SIG-M5 treated with dmso at 0.1 percent for 504 hours (cell line): Measurements from ENCODE around the gene KCNC1.

Experiments used
- DNase-seq: peaks from one replicate; lab custom pipeline; 2025; ENCODE audit not compliant: unreplicated experiment; lab: John Stamatoyannopoulos, UW

Gene KCNC1

DNA sequence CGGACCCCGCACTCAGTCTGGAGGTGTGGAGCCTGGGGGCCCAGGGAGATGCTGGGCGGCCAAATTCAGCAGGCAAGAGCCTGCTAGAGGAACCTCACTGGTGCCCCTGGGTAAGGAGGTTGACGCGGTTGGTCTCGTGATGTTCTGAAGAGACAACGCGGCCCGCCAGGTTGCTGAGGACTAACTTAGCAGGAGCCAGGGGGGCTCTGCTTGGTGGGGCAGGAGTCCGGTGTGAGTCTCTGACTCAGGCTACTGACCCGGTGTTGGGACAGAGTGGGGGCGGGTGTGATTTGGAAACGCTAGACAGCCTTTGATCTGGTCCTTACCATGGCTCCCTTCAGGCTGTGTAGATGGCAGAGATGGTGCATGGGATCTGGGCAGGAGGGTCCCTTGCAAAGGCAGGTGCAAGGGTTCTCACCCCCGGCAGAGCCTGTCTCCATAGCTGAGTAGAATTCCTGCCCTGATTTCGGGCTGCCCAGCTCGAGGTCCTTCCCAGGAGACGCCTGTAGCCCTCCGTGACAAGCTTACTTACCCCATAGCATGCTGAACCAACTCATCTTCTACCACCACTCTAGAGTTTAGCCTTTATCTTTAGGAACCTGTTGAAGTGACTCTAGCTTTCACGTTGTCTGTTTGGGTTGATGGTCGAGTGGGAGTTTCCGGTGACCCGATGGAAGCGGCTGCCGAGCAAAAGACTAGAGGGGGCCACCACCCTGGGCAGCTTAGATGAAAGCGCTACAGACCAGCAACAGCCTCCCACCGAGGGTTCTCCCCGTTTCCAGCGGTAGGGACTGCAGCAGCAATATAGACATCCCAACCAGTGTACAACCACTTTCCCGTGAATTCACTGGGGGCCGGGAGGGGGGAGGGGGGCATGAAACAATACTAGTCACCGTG is 38.4 kb downstream of the KCNC1 start:
- DNase-seq, result no peak

DNA sequence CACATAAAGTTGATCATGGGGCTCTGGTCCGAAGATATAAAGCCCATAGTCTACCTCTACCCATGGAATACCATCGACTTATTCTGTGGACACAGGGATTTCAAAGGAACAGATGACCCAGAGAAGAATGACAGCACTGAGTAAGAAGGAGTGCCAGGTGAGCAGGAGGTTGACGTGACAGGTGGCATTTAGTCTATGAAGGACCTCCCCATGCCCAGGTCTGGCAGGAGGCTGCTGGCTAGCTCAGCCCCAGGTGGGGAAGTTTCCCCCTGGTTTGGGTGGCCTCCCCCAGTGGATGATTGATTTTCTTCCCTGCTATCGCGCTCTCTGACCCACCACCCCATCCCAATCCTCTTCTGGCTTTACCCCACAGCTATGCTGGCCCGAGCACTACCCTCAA is 39.1 kb downstream of the KCNC1 start:
- DNase-seq, result no peak

DNA sequence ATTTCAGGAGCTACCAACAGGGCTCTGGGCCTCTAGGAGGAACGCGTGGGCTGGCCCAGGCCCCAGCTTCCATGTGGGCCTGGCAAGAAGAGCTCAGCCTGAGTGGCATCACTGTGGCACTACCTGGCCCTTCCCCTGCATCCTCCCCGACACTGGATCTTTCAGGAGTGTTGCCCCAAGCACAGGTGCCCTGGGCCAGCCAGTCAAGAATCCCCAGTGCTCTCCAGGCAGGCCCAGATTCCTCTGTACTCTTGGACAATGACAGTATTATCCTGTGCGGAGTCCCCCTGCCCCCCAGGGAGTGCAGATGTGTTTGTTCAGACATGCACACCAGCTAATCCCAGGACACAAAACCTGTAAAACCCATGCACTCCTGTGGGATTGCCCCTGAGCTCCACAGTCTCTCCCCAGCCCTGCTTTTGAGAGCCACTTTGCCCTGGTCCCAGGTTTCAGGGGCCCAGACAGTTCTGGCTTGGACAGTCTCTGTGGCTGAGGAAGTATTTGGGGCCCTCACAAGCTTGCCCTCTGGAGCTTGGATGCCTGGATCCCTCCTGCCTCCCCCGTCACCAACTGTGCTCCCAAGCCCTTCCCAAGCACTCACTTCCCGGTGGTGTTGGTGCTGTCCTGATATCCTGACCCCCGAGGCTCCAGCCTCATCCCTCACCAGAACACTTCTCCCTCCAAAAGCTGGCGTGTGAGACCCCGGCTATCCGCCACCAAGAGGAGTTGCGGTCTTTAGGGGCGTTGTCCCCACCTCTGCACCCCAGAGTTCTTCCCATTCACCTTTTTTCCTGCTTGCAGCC is 39.9 kb downstream of the KCNC1 start:
- no peak for DNase-seq

GRCh38 chr11:17775035-17775348 is 40.4 kb downstream of the KCNC1 start:
- no peak for DNase-seq

DNA sequence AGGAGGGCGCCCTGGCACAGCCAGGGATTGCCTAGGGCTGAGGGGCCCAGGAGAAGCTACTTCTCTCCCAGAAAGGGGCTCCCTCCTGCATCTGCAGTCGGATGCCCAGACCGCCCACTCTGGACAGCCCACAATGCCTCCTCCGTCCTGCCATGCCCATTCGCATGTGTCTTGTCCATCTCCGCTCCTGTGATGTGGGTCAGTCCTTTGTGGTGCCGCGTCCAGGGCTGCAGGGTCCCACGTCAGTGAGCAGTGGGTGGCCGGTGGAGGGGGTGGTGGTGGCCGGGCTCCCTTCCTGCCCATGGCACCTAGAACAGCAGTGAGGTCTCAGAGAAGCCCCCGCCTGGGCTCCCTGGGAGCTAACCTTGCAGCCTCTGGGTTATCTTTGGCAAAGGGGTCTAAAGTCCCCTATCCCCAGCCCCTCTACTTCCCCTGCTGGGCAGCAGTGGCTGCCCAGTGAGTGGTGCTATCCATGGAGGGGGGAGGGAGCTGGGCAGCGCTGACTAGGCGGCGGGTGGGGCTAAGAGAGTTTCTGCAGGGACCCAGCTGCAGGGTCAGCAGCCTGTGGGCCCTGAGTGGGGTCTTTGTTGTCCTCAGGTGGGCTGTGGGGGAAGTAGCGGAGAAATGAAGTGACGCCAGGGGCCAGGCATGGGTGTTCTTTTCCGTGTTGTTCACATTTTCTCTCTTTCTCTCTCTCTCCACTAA is 41.1 kb downstream of the KCNC1 start:
- DNase-seq, result no peak

DNA sequence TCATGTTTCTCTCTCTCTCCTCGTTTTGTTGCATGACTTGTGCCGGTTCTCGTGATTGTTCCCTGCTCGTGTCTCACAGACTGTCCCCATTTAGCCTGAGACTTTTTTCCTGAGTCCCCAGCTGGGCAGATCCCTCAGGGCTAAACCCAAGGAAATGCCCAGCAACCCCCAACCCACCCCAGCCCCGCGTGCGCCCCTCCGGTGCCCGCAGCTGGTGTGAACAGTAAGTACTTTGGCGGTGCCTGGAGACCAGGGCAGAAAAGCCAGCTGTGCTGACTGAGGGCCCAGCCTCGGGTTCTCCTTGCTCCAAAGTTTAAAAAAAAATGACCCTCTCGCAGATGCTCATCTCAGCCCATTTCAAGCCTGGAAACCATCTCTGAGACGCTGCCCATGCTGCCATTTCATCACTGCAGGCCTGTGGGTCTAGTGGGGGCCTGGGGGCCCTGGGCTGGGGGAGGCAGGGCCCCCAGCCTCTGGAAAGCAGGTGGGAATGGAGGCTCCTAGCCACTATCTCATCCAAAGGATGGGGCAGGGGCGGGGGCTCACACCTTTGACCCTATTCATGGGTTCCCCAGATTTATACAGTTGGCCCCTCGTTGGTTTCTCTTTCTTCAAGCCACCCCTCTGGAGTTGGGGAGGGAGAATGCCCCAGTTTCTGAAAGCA is 41.8 kb downstream of the KCNC1 start:
- DNase-seq, result no peak

GRCh38 chr11:17777086-17777737 is 42.6 kb downstream of the KCNC1 start:
- no peak for DNase-seq

DNA sequence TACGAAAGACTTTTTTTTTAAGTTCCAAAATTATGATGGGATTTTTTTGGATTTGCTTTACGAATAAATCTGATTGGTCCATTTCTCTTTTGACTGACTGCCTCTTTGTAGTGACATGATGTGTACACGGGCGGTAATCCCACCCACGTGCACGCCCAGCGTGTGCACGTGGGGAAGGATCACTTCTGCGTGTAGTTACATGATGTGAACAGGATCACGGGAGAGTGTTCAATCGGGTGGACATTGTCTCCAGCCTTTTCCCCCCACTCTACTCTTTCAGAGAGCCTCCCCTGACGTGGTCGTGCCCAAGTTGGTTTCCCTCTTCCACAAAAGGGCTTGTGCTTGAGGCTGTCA is 43.1 kb downstream of the KCNC1 start:
- DNase-seq, result no peak

GRCh38 chr11:17778352-17778751 is 43.8 kb downstream of the KCNC1 start:
- no peak for DNase-seq

DNA sequence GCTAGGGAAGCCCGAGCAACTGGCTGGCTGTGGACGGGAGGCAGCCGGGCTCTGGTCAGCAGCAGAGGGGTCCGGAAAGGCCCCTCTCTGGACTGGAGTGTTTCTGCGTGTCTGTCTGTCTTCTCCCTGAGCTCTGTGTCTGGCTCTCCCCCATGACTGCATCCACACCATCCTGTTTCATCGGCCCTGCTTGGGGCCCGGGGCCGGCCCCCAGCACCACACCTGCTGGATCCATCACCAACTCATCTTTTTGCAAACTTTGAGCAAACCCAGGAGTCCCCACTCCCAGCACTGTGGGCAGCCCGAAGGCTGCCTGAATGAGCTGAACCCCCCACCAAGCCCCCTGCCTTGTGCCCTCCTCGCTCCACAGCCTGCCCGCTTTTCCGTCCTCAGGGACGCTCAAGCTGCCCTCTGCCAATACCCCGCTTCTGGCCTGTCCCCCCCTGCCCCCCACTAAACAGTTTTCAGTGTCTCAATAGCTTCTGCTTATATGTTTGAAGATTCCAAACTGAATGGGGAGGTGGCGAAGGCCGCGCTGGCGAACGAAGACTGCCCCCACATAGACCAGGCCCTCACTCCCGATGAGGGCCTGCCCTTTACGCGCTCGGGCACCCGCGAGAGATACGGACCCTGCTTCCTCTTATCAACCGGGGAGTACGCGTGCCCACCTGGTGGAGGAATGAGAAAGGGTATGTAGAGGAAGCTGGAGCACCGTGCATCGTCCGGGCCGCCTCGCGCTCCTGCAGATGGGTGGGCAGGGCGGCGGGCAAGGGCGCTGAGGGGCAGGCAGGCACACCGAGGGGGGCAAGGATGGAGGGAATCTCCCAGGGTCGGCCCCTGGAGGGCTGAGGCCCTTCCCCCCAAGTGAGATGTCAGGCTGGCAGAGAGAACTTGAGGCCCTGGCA is 44.6 kb downstream of the KCNC1 start:
- DNase-seq, result no peak

DNA sequence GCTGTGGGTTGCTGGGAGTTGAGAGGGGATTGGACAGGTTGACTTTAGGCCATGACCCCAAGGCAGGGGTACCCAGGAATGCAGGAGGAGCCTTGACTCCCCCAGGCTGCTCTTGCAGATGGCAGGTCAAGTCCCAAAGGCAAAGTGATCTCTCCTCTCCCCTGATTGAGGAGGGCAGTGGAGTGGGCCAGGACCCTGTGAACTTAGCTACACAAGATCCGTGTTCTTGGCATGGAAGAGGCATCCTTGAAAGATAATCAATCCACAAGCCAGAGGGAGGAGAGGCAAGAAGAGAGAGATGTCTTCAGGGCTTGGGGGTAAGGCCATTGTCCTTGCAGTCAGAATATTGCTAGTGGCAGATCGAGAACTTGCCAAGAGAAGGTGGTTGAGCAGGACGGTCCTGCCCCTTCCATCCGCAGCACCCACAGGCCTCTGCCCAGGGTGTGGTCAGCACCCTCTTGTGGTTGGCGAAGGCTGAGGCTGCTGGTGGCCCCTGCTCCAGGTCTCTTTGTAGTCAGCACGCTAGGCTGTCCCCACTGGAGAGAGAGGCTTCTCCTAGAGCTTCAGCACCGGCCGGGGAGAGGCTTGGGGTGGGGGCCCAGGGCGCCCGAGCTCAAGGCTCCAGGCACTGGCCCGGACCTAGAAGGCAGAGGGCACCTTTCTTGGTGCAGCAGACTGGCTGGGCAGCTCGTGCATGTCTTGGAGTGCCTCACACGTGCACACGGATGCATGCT is 45.4 kb downstream of the KCNC1 start:
- no peak for DNase-seq

GRCh38 chr11:17780668-17781067 is 46.1 kb downstream of the KCNC1 start:
- DNase-seq, result no peak

DNA sequence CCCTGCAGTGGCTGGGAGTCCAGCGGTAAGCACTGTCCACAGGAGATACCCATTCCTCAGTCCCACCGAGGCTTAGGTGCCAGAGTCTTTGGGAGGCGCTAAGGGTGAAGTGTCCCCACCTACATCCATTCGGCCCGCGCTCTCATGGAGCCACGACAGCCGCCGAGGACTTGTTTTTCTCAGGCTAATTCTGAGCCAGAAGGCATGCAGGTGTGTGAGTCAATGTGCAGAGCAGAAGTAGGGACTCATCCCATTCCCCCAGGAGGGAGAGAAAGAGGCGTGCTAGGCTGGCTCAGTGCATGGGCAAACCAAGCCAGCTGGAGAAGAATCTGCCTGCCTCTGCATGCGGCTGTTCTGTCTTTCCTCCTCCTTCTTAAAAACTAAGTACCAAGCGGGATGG is 46.6 kb downstream of the KCNC1 start:
- no peak for DNase-seq

DNA sequence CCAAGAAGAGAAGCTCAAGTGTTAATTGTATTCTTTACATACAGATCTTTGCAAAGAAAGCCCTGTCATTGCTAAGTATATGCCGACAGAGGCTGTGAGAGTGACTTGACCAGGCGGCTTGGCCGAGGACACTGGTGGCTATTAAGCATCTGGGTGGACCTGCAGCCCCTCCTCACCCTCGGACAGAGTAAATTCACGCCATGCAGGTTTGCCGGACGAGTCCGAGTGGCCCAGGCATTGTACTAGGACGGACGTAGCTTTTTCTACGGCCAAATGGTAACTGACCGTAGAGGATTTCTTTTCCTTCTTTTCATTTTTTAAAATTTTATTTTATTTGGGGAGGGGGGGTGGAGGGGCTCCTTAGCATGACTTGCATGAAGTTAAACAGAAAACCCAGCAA is 47.0 kb downstream of the KCNC1 start:
- no peak for DNase-seq

- DNase-seq, result no peak
Measured at GRCh38 chr11:17782145-17782544, 47.6 kb downstream of the KCNC1 start.

DNA sequence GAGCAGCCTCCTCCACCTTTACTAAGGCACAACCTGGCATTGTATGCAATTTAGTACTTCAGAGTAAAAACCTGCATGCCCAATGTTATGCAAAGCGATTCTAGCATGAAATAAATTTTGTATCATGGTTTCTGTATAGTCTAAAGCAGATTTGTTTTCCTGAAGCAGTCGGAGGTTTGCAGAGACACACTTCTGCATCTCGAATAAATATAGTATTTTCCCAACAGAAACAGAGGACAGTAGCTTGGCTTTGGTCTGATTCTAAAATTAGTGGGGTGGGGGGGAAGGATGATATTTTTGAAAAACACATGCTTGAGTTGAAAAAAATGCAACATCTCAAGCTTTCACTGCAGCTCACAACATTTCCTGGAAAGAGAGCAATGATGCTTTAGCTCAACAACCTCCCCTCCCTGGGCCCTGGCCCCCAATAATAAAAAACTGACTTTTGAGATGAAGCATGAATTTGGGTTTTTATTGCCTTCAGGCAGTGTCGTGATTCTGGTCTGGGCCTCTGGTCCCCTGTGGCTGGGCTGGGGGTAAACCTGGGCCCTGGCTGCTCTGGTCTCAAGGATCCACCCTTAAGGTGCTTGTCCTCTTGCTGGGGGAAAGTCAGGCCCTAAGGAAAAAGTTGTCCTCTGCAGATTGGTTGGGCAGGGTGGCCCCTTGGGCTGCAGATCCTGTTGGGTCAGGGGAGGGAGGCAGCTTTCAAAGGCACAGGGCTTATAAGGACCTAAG is 48.2 kb downstream of the KCNC1 start:
- DNase-seq, result no peak

DNA sequence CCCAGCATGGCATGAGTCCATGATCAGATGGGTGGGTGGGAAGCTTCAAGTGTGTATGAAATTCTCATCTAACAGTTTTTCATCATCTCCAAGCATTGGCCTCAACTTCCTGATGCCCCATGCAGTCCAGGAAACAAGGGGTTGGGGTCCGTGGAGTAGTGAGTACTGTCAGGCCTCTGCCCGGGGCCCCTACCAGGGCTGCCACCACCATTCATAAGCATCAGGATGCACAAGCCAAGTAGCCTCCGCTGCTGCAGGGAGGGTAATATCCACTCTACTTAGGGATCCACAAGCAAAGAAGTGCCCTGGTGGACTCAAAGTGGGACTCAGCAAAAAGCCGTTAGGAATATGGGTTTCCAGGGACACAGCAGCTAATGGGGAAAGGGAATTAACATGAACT is 49.3 kb downstream of the KCNC1 start:
- DNase-seq, result no peak

- no peak for DNase-seq
Measured at GRCh38 chr11:17786824-17787525, 52.4 kb downstream of the KCNC1 start.
